GM23248 (cell line): ENCODE data around the gene MST1. TPM values are rescaled to one million over a fixed set of nuclear protein-coding genes. Genes with fewer than 3 reads are reported as not detected.

Source experiments
- DNase-seq: peaks from one replicate; pipeline ENCODE4 v3.0.0-alpha.2; 2015
- H2AFZ ChIP-seq: fragments of 200-600 bp; sonication (generic); 2 replicates; pipeline ENCODE4 v1.6.1; 2016; ENCODE audit warnings: antibody characterized with exemption
- H3F3A ChIP-seq: fragments of 200-600 bp; sonication (generic); 2 replicates; pipeline ENCODE4 v1.6.1; 2016; ENCODE audit warnings: mild to moderate bottlenecking, antibody characterized with exemption, mixed run types; ENCODE audit not compliant: insufficient read depth
- H3K27ac ChIP-seq: fragments of 200-600 bp; sonication (generic); 2 replicates; pipeline ENCODE4 v1.5.1; 2016; ENCODE audit warnings: mild to moderate bottlenecking
- H3K27me3 ChIP-seq: fragments of 200-600 bp; sonication (generic); replicated peaks from 2 replicates; pipeline ENCODE4 v1.6.1; 2016; ENCODE audit warnings: mild to moderate bottlenecking; ENCODE audit not compliant: insufficient read depth
- H3K36me3 ChIP-seq: fragments of 200-600 bp; sonication (generic); 2 replicates; pipeline ENCODE4 v1.6.1; 2016; ENCODE audit warnings: low read depth, mild to moderate bottlenecking
- H3K4me1 ChIP-seq: fragments of 200-600 bp; sonication (generic); 2 replicates; pipeline ENCODE4 v1.6.1; 2016; ENCODE audit warnings: mild to moderate bottlenecking; ENCODE audit not compliant: insufficient read depth
- H3K4me2 ChIP-seq: fragments of 200-600 bp; sonication (generic); one replicate; pipeline ENCODE4 v1.6.1; 2016; ENCODE audit warnings: mild to moderate bottlenecking; ENCODE audit not compliant: unreplicated experiment
- H3K4me3 ChIP-seq: fragments of 200-600 bp; sonication (generic); 2 replicates; pipeline ENCODE4 v1.5.1; 2016; ENCODE audit warnings: mild to moderate bottlenecking
- H3K79me2 ChIP-seq: fragments of 200-600 bp; sonication (generic); 2 replicates; pipeline ENCODE4 v1.6.1; 2016; ENCODE audit warnings: mild to moderate bottlenecking; ENCODE audit not compliant: insufficient read depth
- H3K9ac ChIP-seq: fragments of 200-600 bp; sonication (generic); 2 replicates; pipeline ENCODE4 v1.6.1; 2016; ENCODE audit warnings: mild to moderate bottlenecking
- H3K9me2 ChIP-seq: fragments of 200-600 bp; sonication (generic); 2 replicates; pipeline ENCODE4 v1.6.1; 2016; ENCODE audit warnings: mixed run types, mild to moderate bottlenecking, moderate library complexity; ENCODE audit not compliant: insufficient read depth
- H3K9me3 ChIP-seq: fragments of 200-600 bp; sonication (generic); one replicate; pipeline ENCODE4 v1.6.1; 2017; ENCODE audit warnings: low read depth
- H4K20me1 ChIP-seq: fragments of 200-600 bp; sonication (generic); 2 replicates; pipeline ENCODE4 v1.6.0; 2016; ENCODE audit not compliant: insufficient read depth
- EZH2 ChIP-seq: fragments of 200-600 bp; sonication (generic); IDR thresholded peaks from 2 replicates; pipeline ENCODE4 v1.6.1; 2018; ENCODE audit warnings: antibody characterized with exemption, mild to moderate bottlenecking; ENCODE audit not compliant: insufficient read depth, poor library complexity, severe bottlenecking
- EZH2phosphoT487 ChIP-seq: fragments of 200-600 bp; sonication (generic); IDR thresholded peaks from 2 replicates; pipeline ENCODE4 v1.6.1; 2018; ENCODE audit warnings: antibody characterized with exemption, moderate library complexity, mild to moderate bottlenecking, low read depth; ENCODE audit not compliant: insufficient read depth
- WGBS, 2 experiments: methylation state at CpG; one replicate each; pipeline ENCODE4 v1.1.6; 2015 to 2017; ENCODE audit warnings: low lambda C conversion rate in 2 of 2, low coverage in 1 of 2; ENCODE audit errors: missing lambda C conversion rate in 2 of 2; 5-methylcytosine and 5-hydroxymethylcytosine counted together
- in situ Hi-C: fragments of 300-500 bp; cut with MboI; formaldehyde crosslinking; loops from 2 replicates; pipeline ENCODE4 v1.15.0; 2020
- polyA plus RNA-seq: library from polyadenylated mRNA; unstranded; fragments of >200 nt; fragmentation: Nextera tagmentation; extraction: Ambion mirVana; gene quantifications from 2 replicates; pipeline ENCODE4 v1.2.1, GENCODE V29; 2016
- total RNA-seq: library from RNA; depleted of rRNA; stranded (reverse); fragments of >200 nt; shearing (Covaris generic); gene quantifications from 2 replicates; pipeline ENCODE4 v1.2.3, GENCODE V29; 2014

The MST1 gene
- total and polyA plus RNA-seq, 2 experiments from 2014 or later, result 3.0 to 6.4 TPM

GRCh38 chr3:49652903-49653415 is 36.3 kb downstream of the MST1 start:
- in situ Hi-C loops, result no loop called here
- Histone ChIP-seq H4K20me1 (no peaks in the 10 kb centered on the region), H3K4me2 (no peak overlapping the region), H3F3A (no peaks in the 10 kb centered on the region), H2AFZ (no peak overlapping the region), H3K4me3 (no peak overlapping the region), H3K36me3 (no peaks in the 10 kb centered on the region), H3K9ac (no peak overlapping the region), H3K9me3 (no peaks in the 10 kb centered on the region), H3K27ac (no peak overlapping the region), H3K79me2 (no peaks in the 10 kb centered on the region), H3K9me2 (no peaks in the 10 kb centered on the region), H3K4me1 (no peaks in the 10 kb centered on the region), H3K27me3 (0 out of 2 replicates have a peak, but pooled peaks cover 12% of the 10 kb centered on the region)
- DNase-seq, result no peak
- TF ChIP-seq EZH2phosphoT487 (no peak), EZH2 (no peak)
- 61 to 62% methylated on average over 21 of the region's 21 CpGs for WGBS, 2 experiments

- Histone ChIP-seq H3K4me3 (no peak overlapping the region), H3K27ac (no peak overlapping the region), H3K9me2 (no peaks in the 10 kb centered on the region), H3K4me2 (no peak overlapping the region), H4K20me1 (no peaks in the 10 kb centered on the region), H2AFZ (no peak overlapping the region), H3K27me3 (0 out of 2 replicates have a peak, but pooled peaks cover 12% of the 10 kb centered on the region), H3K36me3 (no peaks in the 10 kb centered on the region), H3K79me2 (no peaks in the 10 kb centered on the region), H3F3A (no peaks in the 10 kb centered on the region), H3K9ac (no peak overlapping the region), H3K9me3 (no peaks in the 10 kb centered on the region), H3K4me1 (no peaks in the 10 kb centered on the region)
- no peak for DNase-seq
- in situ Hi-C loops, result no loop called here
- no peak for TF ChIP-seq EZH2phosphoT487
- TF ChIP-seq EZH2, result no peak
- 78 to 79% methylated on average over 30 to 36 of the region's 36 CpGs for WGBS, 2 experiments
Measured at GRCh38 chr3:49652218-49652902, 36.9 kb downstream of the MST1 start.

GRCh38 chr3:49650637-49651036 is 38.6 kb downstream of the MST1 start:
- DNase-seq, result no peak
- 54 to 60% methylated on average over 8 of the region's 8 CpGs for WGBS, 2 experiments
- in situ Hi-C loops, result no loop called here

DNA sequence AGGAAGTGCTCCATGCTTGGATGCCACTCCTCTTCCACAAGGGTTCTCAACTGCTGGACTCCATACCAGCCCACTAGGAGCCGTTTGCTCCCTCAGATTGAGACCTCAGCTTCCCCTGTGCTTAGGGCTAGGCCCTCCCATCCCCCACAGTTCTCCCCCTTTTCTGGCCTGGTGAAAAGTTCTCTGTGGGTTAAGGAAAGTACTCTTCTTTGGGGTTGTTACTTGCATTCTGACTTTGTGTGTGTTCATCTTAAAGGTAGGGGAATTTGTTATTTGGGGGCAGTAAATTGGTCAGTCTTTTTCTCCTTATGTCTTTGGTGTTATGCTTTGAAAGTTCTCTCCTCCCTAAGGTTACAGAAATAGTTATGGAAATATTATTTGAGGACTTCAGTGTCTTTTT is 39.1 kb downstream of the MST1 start:
- Histone ChIP-seq H3K4me2 (no peak overlapping the region), H3K4me1 (no peaks in the 10 kb centered on the region), H3K79me2 (no peaks in the 10 kb centered on the region), H2AFZ (no peak overlapping the region), H4K20me1 (no peaks in the 10 kb centered on the region), H3K27me3 (0 out of 2 replicates have a peak, but pooled peaks cover 3% of the 10 kb centered on the region), H3K4me3 (no peak overlapping the region), H3K36me3 (no peaks in the 10 kb centered on the region), H3K27ac (no peak overlapping the region), H3K9ac (no peak overlapping the region), H3F3A (no peaks in the 10 kb centered on the region), H3K9me3 (no peaks in the 10 kb centered on the region), H3K9me2 (no peaks in the 10 kb centered on the region)
- in situ Hi-C loops, result no loop called here
- 50 to 79% methylated on average over 1 of the region's 1 CpG for WGBS, 2 experiments
- TF ChIP-seq EZH2 (no peak), EZH2phosphoT487 (no peak)
- DNase-seq, result no peak

More at GRCh38 chr3:49650637-49651036, 38.6 kb downstream of the MST1 start:
- no peak overlapping the region for H3K9ac ChIP-seq
- H3K27ac ChIP-seq, result no peak overlapping the region
- H3K4me1 ChIP-seq, result no peaks in the 10 kb centered on the region
- TF ChIP-seq EZH2, result no peak
- TF ChIP-seq EZH2phosphoT487, result no peak
- H3K79me2 ChIP-seq, result no peaks in the 10 kb centered on the region
- H4K20me1 ChIP-seq, result no peaks in the 10 kb centered on the region
- no peaks in the 10 kb centered on the region for H3F3A ChIP-seq
- H3K4me2 ChIP-seq, result no peak overlapping the region
- no peak overlapping the region for H2AFZ ChIP-seq
- H3K36me3 ChIP-seq, result no peaks in the 10 kb centered on the region
- no peaks in the 10 kb centered on the region for H3K9me2 ChIP-seq
- H3K9me3 ChIP-seq, result no peaks in the 10 kb centered on the region
- no peak overlapping the region for H3K4me3 ChIP-seq
- H3K27me3 ChIP-seq, result 0 out of 2 replicates have a peak, but pooled peaks cover 3% of the 10 kb centered on the region
